ENCODE results near the gene ALDH1L1. TPM values are rescaled to one million over a fixed set of nuclear protein-coding genes. Genes with fewer than 3 reads are reported as not detected.

ALDH1L1 gene
- total and polyA plus RNA-seq, 9 of the 15 experiments (the other 6 are each of a cell fraction or from before 2014, with no cell fraction given): 0.06 to 1.9 (median 0.57) TPM; not detected in 1

- TF ChIP-seq, protein P1, sequence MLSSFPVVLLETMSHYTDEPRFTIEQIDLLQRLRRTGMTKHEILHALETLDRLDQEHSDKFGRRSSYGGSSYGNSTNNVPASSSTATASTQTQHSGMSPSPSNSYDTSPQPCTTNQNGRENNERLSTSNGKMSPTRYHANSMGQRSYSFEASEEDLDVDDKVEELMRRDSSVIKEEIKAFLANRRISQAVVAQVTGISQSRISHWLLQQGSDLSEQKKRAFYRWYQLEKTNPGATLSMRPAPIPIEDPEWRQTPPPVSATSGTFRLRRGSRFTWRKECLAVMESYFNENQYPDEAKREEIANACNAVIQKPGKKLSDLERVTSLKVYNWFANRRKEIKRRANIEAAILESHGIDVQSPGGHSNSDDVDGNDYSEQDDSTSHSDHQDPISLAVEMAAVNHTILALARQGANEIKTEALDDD (IDR thresholded peaks at IDR 0.05): no peak
- TF ChIP-seq, protein P2, sequence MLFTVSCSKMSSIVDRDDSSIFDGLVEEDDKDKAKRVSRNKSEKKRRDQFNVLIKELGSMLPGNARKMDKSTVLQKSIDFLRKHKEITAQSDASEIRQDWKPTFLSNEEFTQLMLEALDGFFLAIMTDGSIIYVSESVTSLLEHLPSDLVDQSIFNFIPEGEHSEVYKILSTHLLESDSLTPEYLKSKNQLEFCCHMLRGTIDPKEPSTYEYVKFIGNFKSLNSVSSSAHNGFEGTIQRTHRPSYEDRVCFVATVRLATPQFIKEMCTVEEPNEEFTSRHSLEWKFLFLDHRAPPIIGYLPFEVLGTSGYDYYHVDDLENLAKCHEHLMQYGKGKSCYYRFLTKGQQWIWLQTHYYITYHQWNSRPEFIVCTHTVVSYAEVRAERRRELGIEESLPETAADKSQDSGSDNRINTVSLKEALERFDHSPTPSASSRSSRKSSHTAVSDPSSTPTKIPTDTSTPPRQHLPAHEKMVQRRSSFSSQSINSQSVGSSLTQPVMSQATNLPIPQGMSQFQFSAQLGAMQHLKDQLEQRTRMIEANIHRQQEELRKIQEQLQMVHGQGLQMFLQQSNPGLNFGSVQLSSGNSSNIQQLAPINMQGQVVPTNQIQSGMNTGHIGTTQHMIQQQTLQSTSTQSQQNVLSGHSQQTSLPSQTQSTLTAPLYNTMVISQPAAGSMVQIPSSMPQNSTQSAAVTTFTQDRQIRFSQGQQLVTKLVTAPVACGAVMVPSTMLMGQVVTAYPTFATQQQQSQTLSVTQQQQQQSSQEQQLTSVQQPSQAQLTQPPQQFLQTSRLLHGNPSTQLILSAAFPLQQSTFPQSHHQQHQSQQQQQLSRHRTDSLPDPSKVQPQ (CRISPR knock-in tag; IDR thresholded peaks at IDR 0.05; ENCODE audit: borderline replicate concordance): no peak
- TF ChIP-seq, protein P3, sequence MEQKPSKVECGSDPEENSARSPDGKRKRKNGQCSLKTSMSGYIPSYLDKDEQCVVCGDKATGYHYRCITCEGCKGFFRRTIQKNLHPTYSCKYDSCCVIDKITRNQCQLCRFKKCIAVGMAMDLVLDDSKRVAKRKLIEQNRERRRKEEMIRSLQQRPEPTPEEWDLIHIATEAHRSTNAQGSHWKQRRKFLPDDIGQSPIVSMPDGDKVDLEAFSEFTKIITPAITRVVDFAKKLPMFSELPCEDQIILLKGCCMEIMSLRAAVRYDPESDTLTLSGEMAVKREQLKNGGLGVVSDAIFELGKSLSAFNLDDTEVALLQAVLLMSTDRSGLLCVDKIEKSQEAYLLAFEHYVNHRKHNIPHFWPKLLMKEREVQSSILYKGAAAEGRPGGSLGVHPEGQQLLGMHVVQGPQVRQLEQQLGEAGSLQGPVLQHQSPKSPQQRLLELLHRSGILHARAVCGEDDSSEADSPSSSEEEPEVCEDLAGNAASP (IDR thresholded peaks at IDR 0.05): no peak
- TF ChIP-seq, protein P4, sequence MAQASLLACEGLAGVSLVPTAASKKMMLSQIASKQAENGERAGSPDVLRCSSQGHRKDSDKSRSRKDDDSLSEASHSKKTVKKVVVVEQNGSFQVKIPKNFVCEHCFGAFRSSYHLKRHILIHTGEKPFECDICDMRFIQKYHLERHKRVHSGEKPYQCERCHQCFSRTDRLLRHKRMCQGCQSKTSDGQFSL (CRISPR knock-in tag; IDR thresholded peaks at IDR 0.05): no peak
- TF ChIP-seq, protein P4 (tag; IDR thresholded peaks at IDR 0.05): no peak
- TF ChIP-seq TEAD4 (IDR thresholded peaks at IDR 0.05; ENCODE audit: low read length) (no peak), TEAD4 (CRISPR knock-in tag; IDR thresholded peaks at IDR 0.05; ENCODE audit: borderline replicate concordance) (no peak)
Measured at GRCh38 chr3:126166009-126166408, 14.4 kb downstream of the ALDH1L1 start (continued).
